HEK293T (cell line): Measurements from ENCODE around the gene RYR3.

Experiments used
- CTCF ChIA-PET: fragments of 350-600 bp; formaldehyde crosslinking; extraction: SDS; loops from one replicate; lab custom pipeline; 2021; ENCODE audit warnings: antibody characterized with exemption, inconsistent platforms; lab: Yijun Ruan, JAX
- POLR2A ChIA-PET: fragments of 350-600 bp; formaldehyde crosslinking; extraction: SDS; loops from one replicate; lab custom pipeline; 2020; ENCODE audit warnings: antibody characterized with exemption, inconsistent platforms; lab: Yijun Ruan, JAX
- DNase-seq: peaks from one replicate; pipeline ENCODE4 v3.0.0; 2012; ENCODE audit warnings: mixed read lengths; ENCODE audit errors: extremely low spot score
- ARNT ChIP-seq: fragments of 450-650 bp; IDR thresholded peaks from 2 replicates; pipeline ENCODE4 v1.6.1; 2017; ENCODE audit warnings: mild to moderate bottlenecking
- BHLHE40 ChIP-seq: fragments of 450-650 bp; IDR thresholded peaks from 2 replicates; pipeline ENCODE4 v1.6.1; 2016; ENCODE audit warnings: mild to moderate bottlenecking, moderate library complexity, borderline replicate concordance
- CTBP1 ChIP-seq: fragments of 450-650 bp; IDR thresholded peaks from 2 replicates; pipeline ENCODE4 v1.6.1; 2016; ENCODE audit warnings: borderline replicate concordance
- ELF4 ChIP-seq: fragments of 450-650 bp; IDR thresholded peaks from 2 replicates; pipeline ENCODE4 v1.6.1; 2017; ENCODE audit warnings: antibody characterized with exemption
- FOXA1 ChIP-seq: fragments of 450-650 bp; IDR thresholded peaks from 2 replicates; pipeline ENCODE4 v1.6.1; 2016; ENCODE audit warnings: mild to moderate bottlenecking
- FOXK2 ChIP-seq: fragments of 450-650 bp; IDR thresholded peaks from 2 replicates; pipeline ENCODE4 v1.6.1; 2016; ENCODE audit warnings: mild to moderate bottlenecking
- FOXM1 ChIP-seq: fragments of 450-650 bp; IDR thresholded peaks from 2 replicates; pipeline ENCODE4 v1.6.1; 2017; ENCODE audit warnings: mild to moderate bottlenecking, borderline replicate concordance
- HDGF ChIP-seq: fragments of 450-650 bp; IDR thresholded peaks from 2 replicates; pipeline ENCODE4 v1.6.1; 2017; ENCODE audit warnings: antibody characterized with exemption, borderline replicate concordance
- L3MBTL2 ChIP-seq: fragments of 450-650 bp; conservative IDR thresholded peaks from 2 replicates; pipeline ENCODE4 v1.6.1; 2016; ENCODE audit warnings: mild to moderate bottlenecking
- LEF1 ChIP-seq: fragments of 450-650 bp; IDR thresholded peaks from 2 replicates; pipeline ENCODE4 v1.6.1; 2017; ENCODE audit warnings: mild to moderate bottlenecking, borderline replicate concordance
- NFRKB ChIP-seq: fragments of 450-650 bp; IDR thresholded peaks from 2 replicates; pipeline ENCODE4 v1.6.1; 2016; ENCODE audit warnings: mild to moderate bottlenecking, moderate library complexity
- PKNOX1 ChIP-seq: fragments of 450-650 bp; IDR thresholded peaks from 2 replicates; pipeline ENCODE4 v1.6.1; 2016
- SP1 ChIP-seq: fragments of 450-650 bp; IDR thresholded peaks from 2 replicates; pipeline ENCODE4 v1.6.1; 2017
- SUZ12 ChIP-seq: fragments of 450-650 bp; IDR thresholded peaks from 2 replicates; pipeline ENCODE4 v1.6.1; 2016; ENCODE audit warnings: mild to moderate bottlenecking
- TARDBP ChIP-seq: fragments of 450-650 bp; IDR thresholded peaks from 2 replicates; pipeline ENCODE4 v1.6.1; 2016
- ZNF384 ChIP-seq: fragments of 450-650 bp; IDR thresholded peaks from 2 replicates; pipeline ENCODE4 v1.6.1; 2016

Gene RYR3

DNA sequence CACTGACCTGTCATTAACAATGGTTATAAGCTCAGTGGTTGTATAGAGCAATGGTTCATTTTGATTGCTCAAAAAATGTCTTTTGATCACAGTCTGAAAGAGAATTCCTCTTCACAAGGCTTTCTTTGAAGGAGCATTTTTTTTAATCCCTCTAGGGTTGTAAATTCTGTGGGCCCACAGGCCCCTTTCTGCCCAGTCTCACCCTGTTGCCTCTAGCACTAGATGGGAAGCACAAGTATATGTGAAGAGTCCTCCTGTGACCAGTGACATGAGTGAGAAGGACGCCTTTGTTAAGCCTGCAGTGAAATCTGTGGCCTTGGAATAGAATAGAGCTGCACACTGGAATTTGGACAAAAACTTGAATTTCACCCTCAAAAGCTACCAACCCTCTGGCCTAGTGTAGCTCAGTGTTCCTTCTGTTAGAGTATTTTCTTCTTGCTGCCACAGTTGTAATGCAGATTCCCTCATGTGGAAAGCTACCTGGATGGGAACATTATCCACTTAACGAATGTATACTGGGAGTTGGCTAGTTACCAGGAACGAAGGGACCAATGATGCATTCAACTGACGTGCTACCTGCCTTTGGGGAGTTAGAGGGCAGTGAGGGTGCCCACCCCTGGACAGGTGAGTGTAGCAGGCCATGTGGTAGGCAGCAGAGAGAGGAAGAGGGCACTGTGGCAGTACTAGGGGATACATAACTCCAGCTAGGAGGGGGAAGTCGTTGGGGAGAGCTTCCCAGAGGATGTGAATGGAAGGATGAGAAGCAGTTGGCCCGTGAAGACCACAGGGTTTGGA, 28.3 kb upstream of the RYR3 start:
- no peak for DNase-seq
- TF ChIP-seq SP1 (no peak), CTBP1 (no peak), SUZ12 (no peak), FOXM1 (no peak), ELF4 (no peak), FOXA1 (no peak), ZNF384 (no peak), TARDBP (no peak), L3MBTL2 (no peak), PKNOX1 (no peak), HDGF (no peak), FOXK2 (no peak), LEF1 (no peak), NFRKB (no peak)
- ChIA-PET CTCF (interaction anchor here (0.6 kb wide), 1 partner anchor 115 kb away, joined by 5 read pairs; no protein-coding TSS in a partner anchor), POLR2A (no interaction called here)

DNA sequence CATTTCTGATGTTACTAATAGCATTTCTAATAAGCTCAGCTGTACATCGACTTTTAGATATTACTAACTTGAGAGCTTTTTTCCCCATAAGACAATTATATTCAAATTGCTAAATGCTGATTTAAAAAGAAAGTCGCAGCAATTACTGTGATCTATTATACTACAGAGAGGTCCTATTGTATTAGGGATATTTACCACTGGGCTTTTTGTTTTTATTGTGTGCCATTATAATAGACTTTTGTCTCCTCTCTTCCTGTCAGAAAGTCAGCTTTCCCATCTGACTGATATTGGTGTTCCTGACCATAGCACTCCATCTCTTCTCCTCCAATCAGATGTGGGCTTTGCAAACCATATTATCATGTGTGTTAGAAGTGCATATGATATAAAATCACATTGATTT, 27.2 kb upstream of the RYR3 start:
- POLR2A ChIA-PET, result no interaction called here
- CTCF ChIA-PET, result interaction anchor here (0.6 kb wide), 2 partner anchors 197 to 431 kb away, joined by 3 to 6 read pairs; no protein-coding TSS in a partner anchor
- TF ChIP-seq PKNOX1 (no peak), TARDBP (no peak), LEF1 (no peak), SP1 (no peak), HDGF (no peak), SUZ12 (no peak), ELF4 (no peak), ARNT (no peak), CTBP1 (no peak), FOXK2 (no peak), FOXA1 (no peak), BHLHE40 (no peak), L3MBTL2 (no peak), ZNF384 (no peak), FOXM1 (no peak), NFRKB (no peak)
- no peak for DNase-seq

DNA sequence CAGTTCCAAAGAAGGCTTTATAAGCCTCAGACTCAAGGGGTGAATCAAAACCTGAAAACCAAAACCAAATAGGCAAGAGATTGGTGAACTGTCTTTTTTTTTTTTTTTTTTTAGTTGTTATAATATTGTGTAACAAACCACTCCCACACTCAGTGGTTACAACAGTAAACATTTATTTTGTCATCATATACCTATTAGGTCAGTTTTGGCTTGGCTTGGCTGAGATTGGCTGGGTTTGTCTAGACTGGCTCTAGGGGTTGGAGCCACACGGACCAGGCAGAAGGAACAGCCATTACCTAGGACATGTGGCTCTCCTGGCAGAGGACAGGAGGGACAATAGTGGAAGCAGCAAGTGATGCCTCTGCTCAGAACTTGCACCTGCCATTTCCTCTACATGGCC, 26.4 kb upstream of the RYR3 start:
- TF ChIP-seq LEF1, result no peak
- TF ChIP-seq NFRKB, result no peak
- TF ChIP-seq SP1, result no peak
- no peak for TF ChIP-seq FOXA1
- no peak for DNase-seq
- ChIA-PET POLR2A (no interaction called here), CTCF (interaction anchor here (0.6 kb wide), 1 partner anchor 430 kb away, joined by 6 read pairs; no protein-coding TSS in a partner anchor)

GRCh38 chr15:33292717-33293307, 18.0 kb upstream of the RYR3 start:
- ChIA-PET POLR2A (no interaction called here), CTCF (interaction anchor here (0.7 to 3.2 kb wide), 15 partner anchors 11 to 445 kb away, joined by 3 to 20 read pairs (median 3); no protein-coding TSS in a partner anchor)
- TF ChIP-seq FOXA1, result no peak
- TF ChIP-seq HDGF, result no peak
- TF ChIP-seq LEF1, result no peak
- peak; percentile 24 for DNase-seq

GRCh38 chr15:33293713-33294334, 16.9 kb upstream of the RYR3 start:
- ChIA-PET CTCF (interaction anchor here (3.2 kb wide), 1 partner anchor 407 kb away, joined by 20 read pairs; no protein-coding TSS in a partner anchor), POLR2A (no interaction called here)
- DNase-seq, result no peak
- TF ChIP-seq NFRKB, result no peak
- TF ChIP-seq TARDBP, result no peak
- TF ChIP-seq FOXK2, result no peak
- no peak for TF ChIP-seq CTBP1
- TF ChIP-seq FOXA1, result no peak
- no peak for TF ChIP-seq L3MBTL2
- no peak for TF ChIP-seq SP1
- TF ChIP-seq ELF4, result no peak
- no peak for TF ChIP-seq ZNF384
- no peak for TF ChIP-seq PKNOX1
- no peak for TF ChIP-seq BHLHE40

DNA sequence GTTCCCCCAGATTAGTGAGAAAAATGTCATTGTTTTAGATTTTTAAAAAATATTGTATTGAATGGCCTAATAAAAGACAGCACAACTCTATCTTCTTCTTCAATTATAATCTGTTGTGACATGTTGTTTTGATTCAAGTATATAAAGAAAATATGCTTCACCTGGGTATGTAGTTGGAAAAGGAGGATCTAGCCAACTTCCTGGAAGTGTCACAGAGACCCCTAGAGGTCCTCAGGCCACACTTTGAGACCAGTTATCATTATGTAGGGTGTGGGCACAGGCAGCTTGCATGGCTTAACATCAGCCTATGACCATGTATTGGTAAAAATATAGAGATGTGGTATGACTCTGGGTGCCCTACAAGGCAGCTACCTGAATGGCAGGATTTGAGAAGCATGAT, 14.7 kb upstream of the RYR3 start:
- POLR2A ChIA-PET, result no interaction called here
- no peak for DNase-seq
- CTCF ChIA-PET, result interaction anchor here (1.1 kb wide), 1 partner anchor 405 kb away, joined by 3 read pairs; no protein-coding TSS in a partner anchor
- no peak for TF ChIP-seq L3MBTL2
- TF ChIP-seq FOXK2, result no peak
- TF ChIP-seq ZNF384, result no peak
- no peak for TF ChIP-seq HDGF
- TF ChIP-seq ARNT, result no peak
- TF ChIP-seq NFRKB, result no peak
- no peak for TF ChIP-seq CTBP1
- TF ChIP-seq ELF4, result no peak
- no peak for TF ChIP-seq LEF1
- no peak for TF ChIP-seq SP1
- TF ChIP-seq FOXA1, result no peak
- no peak for TF ChIP-seq BHLHE40
- TF ChIP-seq SUZ12, result no peak
- no peak for TF ChIP-seq PKNOX1
- TF ChIP-seq TARDBP, result no peak
- TF ChIP-seq FOXM1, result no peak
